HG02678 (cell line): ENCODE results near the gene M1AP.
"Not testable (repeated sequence)": the region's sequence is repeated elsewhere in the genome, so short reads cannot be mapped to it uniquely, and the experiment has no call there.

ENCODE experiments used
- ATAC-seq: cut with Tn5 transposase; IDR thresholded peaks from one replicate; pipeline ENCODE4 v1.9.1; 2021; ENCODE audit warnings: mild to moderate bottlenecking, moderate library complexity; ENCODE audit not compliant: unreplicated experiment

The M1AP gene

GRCh38 chr2:74569686-74570085, 78.4 kb downstream of the M1AP start:
- ATAC-seq = no peak

- no peak for ATAC-seq
Observed at GRCh38 chr2:74567881-74568280, 80.2 kb downstream of the M1AP start.

DNA sequence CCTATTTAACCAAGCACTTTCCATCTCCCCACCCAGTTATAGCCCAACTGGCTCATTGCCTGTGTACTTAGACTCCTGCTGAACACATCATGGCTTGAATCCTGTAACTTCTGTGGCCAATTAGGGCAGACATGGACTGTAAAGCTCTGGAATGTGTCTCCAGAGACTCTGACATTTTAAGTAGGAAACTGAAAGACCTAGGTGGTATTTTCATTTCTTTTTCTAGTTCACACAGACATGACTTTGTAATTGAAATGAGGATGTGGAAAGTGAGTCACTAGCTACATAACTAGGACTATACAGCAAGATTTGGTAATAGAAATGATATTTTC, 81.4 kb downstream of the M1AP start:
- ATAC-seq = no peak

- no peak for ATAC-seq
Observed at GRCh38 chr2:74566076-74566753, 81.9 kb downstream of the M1AP start.

- ATAC-seq = no peak
Observed at GRCh38 chr2:74564222-74564621, 83.9 kb downstream of the M1AP start.

DNA sequence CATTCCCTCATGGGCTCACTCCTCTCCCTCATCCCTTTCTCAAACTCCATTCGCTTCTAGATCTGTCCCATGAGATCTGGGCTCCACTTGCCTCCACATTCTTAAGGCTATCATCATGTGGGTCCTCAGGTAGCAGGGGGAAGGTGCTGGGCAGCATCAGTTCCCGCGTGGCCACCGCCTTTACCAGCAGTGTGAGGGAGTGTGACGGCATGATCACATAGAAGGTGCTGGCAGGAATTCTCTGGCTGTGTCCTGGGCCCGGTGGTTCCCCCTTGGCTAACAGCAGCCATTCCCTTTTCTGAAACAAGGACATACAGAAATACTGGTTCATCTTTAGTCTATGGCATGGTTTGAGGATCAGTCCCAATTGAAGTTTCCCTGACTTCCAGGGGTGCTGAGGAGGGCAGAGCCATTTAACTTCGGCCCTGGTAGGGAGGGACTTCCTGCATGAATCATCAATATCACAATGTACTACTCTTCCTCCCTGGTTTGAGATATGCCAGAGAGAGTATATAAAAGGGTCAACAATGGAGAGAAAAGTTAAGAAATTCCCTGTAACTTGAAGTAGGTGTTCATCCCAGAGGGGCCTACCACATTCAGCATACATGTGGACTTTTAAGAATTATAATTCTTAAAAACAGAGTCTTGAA, 85.9 kb downstream of the M1AP start:
- no peak for ATAC-seq

GRCh38 chr2:74561022-74561421, 87.1 kb downstream of the M1AP start:
- ATAC-seq = not testable (repeated sequence)

DNA sequence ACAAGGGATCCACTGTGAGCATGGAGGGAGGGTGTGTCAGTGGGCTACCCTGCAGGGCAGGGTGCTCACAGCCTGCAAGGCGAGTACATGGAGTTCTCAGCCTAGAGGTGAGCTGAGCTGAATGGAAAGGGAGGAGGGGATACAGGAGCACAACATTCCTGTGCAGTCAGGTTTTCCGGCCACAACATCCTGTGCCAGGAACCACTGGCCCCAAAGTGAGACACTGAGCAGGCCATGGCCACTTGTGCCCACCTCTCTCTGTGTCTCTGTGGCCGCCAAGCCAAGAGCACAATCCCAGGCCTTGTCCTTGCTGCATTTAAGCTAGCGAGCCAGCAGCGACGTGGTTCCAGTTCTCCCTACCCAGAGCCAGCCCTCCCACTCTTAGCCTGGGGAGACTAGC, 87.5 kb downstream of the M1AP start:
- ATAC-seq = no peak

GRCh38 chr2:74559912-74560311, 88.2 kb downstream of the M1AP start:
- no peak for ATAC-seq

DNA sequence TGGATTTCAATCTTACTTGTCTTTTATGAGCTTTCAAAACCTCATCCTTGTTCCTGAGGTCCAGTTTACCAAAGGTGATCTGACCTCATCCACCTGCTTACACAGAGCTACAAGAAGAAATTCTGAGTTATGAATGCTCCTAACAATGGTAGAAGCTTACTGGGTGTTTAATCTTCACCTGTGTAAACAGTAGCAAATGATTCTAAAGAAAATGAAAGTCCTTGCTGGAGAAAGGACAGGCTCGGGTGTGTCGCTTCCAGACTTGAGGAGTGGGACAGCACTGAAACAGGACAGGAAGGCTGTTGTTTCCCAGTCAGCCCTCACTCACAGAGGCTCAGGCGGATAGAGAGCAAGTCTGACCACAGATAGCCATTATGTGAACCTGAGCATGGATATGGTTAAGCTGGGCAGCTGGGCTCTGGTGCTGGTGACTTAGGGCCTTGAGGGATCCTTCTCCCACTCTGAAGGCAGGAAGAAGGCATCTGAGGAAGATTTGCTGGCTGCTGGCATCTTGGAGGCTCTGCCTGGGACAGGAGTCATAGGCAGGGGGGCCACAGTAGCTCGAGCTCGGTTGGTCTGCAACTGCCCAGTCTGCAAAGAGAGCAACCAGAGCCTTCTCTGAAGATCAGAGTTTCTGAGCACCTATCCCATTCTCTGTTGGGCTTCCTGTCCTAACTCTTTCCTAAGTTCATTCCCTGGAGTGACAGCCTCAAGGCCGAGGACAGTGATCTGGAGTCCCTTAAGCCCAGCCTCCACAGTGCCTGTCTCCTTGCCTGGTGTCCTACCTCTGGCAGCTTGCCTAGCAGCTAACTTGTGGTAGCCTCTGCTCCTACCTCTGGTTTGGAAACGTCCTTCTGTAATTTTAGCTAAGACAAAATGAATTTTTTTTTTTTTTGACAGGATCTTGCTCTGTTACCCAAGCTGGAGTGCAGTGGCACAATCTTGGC, 89.6 kb downstream of the M1AP start:
- no peak for ATAC-seq

DNA sequence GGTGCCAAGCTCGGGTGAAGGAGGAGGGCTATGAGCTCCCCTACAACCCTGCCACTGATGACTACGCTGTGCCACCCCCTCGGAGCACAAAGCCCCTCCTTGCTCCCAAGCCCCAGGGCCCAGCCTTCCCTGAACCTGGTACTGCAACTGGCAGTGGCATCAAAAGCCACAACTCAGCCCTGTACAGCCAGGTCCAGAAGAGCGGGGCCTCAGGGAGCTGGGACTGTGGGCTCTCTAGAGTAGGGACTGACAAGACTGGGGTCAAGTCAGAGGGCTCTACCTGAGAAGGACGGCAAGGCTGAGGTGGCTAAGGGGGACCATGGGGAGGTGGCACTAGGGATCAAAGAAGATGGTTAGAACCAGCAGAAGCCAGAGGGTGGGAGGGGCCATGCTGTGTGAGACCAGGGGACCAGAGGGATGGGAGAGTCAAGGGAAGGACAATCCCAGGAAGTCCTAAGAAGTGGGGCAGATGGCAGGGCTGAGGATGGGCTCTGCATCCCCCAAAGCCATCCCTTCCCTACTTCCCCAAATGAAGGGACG, 91.2 kb downstream of the M1AP start:
- ATAC-seq = no peak

GRCh38 chr2:74556159-74556558, 92.0 kb downstream of the M1AP start:
- ATAC-seq = no peak

DNA sequence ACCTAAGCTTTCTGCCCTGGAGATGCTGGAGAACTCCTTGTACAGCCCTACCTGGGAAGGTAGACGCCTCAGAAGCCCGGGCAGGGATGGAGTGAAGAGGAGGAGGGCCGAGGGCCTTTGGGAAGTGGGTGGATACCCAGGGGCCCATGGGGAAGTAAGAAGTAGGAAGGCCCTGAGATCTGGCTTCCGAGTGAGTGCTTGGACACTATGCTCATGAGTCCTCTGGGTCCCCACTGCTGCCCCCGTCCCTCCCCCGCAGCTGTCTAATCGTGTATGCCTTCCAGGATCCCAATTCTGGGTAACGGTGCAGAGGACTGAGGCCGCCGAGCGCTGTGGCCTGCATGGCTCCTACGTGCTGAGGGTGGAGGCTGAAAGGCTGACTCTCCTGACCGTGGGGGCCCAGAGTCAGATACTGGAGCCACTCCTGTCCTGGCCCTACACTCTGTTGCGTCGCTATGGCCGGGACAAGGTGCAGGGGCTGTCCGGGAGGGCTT, 92.5 kb downstream of the M1AP start:
- no peak for ATAC-seq

DNA sequence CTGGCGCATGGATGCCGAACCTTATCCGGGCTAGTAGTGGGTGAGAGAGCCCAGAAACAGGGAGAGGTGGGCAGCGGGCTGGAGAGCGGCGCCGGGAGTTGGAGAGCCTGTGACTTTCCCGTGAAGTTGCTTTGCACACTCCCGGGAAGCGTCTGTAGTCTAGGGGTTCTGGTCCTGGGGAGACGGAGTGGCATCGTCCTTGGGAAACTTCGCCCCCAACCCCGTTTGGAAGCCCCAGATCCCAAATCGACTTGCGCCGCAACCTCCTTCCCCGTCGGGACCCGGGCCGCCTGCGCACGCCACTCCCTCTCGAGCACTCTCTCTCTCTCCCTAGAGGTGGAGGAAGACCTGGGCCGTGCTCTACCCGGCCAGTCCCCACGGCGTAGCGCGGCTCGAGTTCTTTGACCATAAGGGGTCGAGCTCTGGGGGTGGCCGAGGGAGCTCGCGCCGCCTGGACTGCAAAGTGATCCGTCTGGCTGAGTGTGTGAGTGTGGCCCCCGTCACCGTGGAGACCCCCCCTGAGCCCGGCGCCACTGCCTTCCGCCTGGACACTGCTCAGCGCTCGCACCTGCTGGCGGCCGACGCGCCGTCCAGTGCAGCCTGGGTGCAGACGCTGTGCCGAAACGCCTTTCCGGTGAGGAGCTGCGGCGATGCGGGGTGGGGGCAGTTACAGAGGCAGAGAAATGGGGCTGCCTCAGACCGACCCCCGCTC, 93.2 kb downstream of the M1AP start:
- peak; percentile 59 for ATAC-seq

GRCh38 chr2:74553892-74554819, 94.0 kb downstream of the M1AP start, which contains the start of the genes DOK1 and LOXL3:
Gene DOK1 (plus strand): TSS chr2:74554720. CDS start chr2:74554755, 35 bp downstream.
Gene LOXL3 (minus strand): TSS chr2:74553942. CDS start chr2:74552634, 1,308 bp downstream.
- ATAC-seq = peak; percentile 66

- ATAC-seq = no peak
Observed at GRCh38 chr2:74552914-74553811, 95.0 kb downstream of the M1AP start.

DNA sequence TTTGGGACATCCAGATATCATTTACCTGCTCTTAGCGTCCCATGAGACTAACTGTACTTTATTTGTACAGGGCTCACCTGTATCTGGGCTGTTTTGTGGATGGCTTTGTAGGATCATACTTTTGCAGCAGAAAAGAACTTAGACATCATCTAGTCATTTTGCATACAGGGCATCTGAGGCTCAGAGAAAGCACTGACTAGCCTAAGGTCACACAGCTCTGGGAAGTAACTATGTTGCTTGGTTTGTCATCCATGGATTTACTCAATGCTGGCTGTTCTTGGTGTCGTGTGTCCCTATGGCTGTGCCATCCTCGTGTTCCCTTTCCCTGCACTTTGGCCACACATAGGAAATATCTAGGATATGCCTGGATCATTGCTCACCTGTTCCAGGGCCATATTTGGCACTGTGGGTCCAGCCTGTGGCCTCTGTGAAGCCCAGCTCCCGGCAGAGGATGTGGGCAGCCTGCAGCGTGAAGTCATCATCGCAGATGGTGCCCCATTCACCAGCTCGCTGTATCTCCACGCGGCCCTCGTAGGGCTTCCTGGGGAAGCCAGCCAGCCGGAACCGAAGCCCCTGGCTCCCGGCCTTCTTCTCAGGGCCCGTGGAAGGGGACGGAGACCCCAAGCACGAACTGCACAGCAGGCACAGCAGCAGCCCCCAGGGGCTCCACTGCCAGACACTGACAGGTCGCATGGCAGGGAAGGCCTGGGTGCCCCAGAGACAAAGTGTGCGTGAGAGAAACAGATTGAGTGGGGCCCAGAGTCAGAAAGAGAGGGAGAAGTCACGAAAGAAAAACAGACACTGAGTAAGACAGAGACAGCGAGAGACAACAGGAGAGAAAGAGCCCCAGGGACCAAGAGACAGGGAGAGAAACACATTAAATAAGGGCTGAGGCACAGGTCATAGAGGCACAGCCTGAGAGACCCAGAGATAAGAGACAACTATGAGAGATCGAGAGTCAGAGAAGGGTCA, 95.9 kb downstream of the M1AP start:
- ATAC-seq = no peak
